Peyer's patch (tissue), 4 donors: ENCODE results near the gene SACS. TPM values are rescaled to one million over a fixed set of nuclear protein-coding genes. Genes with fewer than 3 reads are reported as not detected.

Experiments used
- DNase-seq, 3 donors: peaks; one replicate each; pipeline ENCODE4 v3.0.0-alpha.2; 2017 to 2019
- H3K27ac ChIP-seq, 4 donors: fragments of 200-600 bp; sonication (generic); one replicate each; pipeline ENCODE4 v1.5.1; 2016 to 2019
- H3K27me3 ChIP-seq, 2 donors: fragments of 200-600 bp; sonication (generic); one replicate each; pipeline ENCODE4 v1.5.1; 2019
- H3K36me3 ChIP-seq, 3 donors: fragments of 200-600 bp; sonication (generic); one replicate each; pipeline ENCODE4 v1.5.1; 2016 to 2019
- H3K4me1 ChIP-seq, 4 donors: fragments of 200-600 bp; sonication (generic); one replicate each; pipeline ENCODE4 v1.5.1; 2016 to 2019
- H3K4me3 ChIP-seq, 4 donors: fragments of 200-600 bp; sonication (generic); 1 replicate in 3 of 4; 2 replicates in 1 of 4; pipeline ENCODE4 v1.5.1; 2016 to 2019; ENCODE audit warnings: mild to moderate bottlenecking in 1 of 4
- H3K9me3 ChIP-seq, 4 donors: fragments of 200-600 bp; sonication (generic); one replicate each; pipeline ENCODE4 v1.5.1; 2016 to 2019; ENCODE audit warnings: mild to moderate bottlenecking in 1 of 4
- POLR2A ChIP-seq, 2 donors: fragments of 450-650 bp; IDR thresholded peaks; one replicate each; pipeline ENCODE4 v1.5.1; 2017; ENCODE audit warnings: antibody characterized with exemption in 2 of 2, mild to moderate bottlenecking in 2 of 2, moderate library complexity in 2 of 2
- total RNA-seq, 4 donors: library from RNA; depleted of rRNA; stranded (reverse); fragments of >200 nt; gene quantifications; one replicate each; pipeline ENCODE4 v1.1.0, GENCODE V29; 2016
- TF ChIP-seq, protein P1 (sequence below), 6 experiments: fragments of 450-650 bp in 4 of 6; fragments of 200-600 bp in 2 of 6; sonication (generic) in 1 of 6; IDR thresholded peaks; one replicate each; pipeline ENCODE4 v1.5.1; 2017 to 2019; ENCODE audit warnings: antibody characterized with exemption in 6 of 6, mild to moderate bottlenecking in 3 of 6, moderate library complexity in 1 of 6

The SACS gene
- total RNA-seq, 4 donors from 2014 or later, result 5.4 to 49.5 (median 5.9) TPM

DNA sequence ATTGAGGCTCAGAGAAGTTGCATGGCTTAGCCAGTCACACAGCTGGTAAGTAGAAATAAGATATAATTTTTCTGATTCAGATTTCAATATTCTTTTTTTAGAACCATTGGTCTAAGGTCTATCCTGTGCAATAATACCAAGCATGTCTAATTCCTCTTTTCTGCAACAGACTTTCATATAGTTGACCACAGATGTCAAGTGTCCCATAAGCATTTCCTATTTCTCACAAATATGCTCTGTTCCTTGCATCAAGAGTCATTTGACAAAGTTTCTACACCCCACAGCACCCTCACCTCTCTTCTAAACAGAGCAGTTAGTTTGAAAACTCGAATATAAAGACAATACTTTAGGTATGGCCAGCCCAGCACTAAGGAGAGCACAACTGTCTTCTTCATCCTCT lies 26.8 kb upstream of the SACS start:
- Histone ChIP-seq H3K36me3 (no peaks in the 10 kb centered on the region), H3K9me3 (no peaks in the 10 kb centered on the region), H3K27me3 (no peaks in the 10 kb centered on the region), H3K4me1 (no peaks in the 10 kb centered on the region), H3K27ac (no peak overlapping the region), H3K4me3 (no peak overlapping the region)
- no peak for DNase-seq
- TF ChIP-seq, protein P1, sequence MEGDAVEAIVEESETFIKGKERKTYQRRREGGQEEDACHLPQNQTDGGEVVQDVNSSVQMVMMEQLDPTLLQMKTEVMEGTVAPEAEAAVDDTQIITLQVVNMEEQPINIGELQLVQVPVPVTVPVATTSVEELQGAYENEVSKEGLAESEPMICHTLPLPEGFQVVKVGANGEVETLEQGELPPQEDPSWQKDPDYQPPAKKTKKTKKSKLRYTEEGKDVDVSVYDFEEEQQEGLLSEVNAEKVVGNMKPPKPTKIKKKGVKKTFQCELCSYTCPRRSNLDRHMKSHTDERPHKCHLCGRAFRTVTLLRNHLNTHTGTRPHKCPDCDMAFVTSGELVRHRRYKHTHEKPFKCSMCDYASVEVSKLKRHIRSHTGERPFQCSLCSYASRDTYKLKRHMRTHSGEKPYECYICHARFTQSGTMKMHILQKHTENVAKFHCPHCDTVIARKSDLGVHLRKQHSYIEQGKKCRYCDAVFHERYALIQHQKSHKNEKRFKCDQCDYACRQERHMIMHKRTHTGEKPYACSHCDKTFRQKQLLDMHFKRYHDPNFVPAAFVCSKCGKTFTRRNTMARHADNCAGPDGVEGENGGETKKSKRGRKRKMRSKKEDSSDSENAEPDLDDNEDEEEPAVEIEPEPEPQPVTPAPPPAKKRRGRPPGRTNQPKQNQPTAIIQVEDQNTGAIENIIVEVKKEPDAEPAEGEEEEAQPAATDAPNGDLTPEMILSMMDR (IDR thresholded peaks at IDR 0.05), result no peak
- no peak for TF ChIP-seq POLR2A (IDR thresholded peaks at IDR 0.05)

DNA sequence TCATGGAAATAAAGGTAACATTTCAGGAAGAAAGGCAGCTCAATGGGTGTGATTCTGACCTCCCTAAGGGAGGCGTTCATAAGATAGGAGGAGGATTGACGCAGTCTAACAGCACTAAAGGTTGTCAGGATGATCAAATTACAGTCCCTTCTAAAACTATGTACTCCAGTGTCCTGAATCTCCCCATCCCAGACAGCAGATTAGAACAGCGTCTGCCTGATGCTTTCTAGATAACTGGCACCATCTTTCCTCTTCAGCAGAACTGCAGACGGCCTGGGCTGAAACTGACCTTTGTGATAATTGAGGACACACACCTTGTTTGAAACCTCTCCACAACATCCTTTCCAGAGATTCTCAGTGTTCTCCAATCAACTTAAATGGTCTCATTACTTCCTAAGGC lies 25.5 kb upstream of the SACS start:
- Histone ChIP-seq H3K36me3 (no peaks in the 10 kb centered on the region), H3K4me3 (no peak overlapping the region)

DNA sequence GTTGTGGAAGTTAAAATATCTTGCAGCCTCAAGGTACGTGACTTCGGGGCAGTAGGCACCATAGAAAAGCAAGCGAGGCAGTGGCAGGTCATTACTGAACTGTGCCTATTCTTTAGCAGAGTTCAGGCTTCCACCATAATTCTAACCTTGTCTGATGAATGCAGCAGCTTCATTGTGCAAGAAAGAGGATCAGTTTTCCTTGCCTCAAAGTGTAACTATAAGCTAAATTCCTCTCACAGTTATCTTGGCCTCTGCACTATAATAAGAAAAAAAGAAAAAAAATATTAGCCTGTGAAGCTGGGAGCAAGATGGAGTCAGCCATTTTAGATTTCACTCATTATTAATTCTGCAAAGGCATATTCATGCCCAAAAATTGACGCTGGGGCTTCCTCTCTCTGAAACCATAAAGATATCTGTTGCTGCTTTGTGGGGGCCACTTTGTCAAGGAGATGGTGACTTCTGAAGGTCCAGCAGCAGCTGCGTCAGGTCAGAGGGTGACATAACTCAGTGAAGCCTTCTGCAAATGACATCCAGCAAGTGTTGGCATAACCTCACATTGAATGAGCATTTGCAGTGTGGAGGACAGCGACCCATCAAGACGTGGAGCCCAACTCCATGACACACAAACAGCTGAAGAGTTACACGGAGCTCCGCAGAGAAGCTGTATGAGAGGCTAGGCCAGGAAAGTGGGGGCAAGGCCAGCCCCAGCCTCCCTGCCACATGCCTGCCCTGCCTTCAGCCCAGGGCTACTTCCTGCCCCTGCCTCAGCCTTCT lies 23.1 kb upstream of the SACS start:
- H3K4me1 ChIP-seq, result no peaks in the 10 kb centered on the region
- no peaks in the 10 kb centered on the region for H3K9me3 ChIP-seq
- no peaks in the 10 kb centered on the region for H3K36me3 ChIP-seq
- H3K27ac ChIP-seq, result no peak overlapping the region
- TF ChIP-seq, protein P1 (IDR thresholded peaks at IDR 0.05), result no peak
- no peak for DNase-seq
- no peaks in the 10 kb centered on the region for H3K27me3 ChIP-seq
- no peak overlapping the region for H3K4me3 ChIP-seq

More for the DNA sequence above, 25.5 kb upstream of the SACS start:
- no peak for TF ChIP-seq POLR2A (IDR thresholded peaks at IDR 0.05)
- TF ChIP-seq, protein P1 (IDR thresholded peaks at IDR 0.05), result no peak
- no peaks in the 10 kb centered on the region for H3K4me1 ChIP-seq
- no peak for DNase-seq
- no peak overlapping the region for H3K27ac ChIP-seq
- no peaks in the 10 kb centered on the region for H3K27me3 ChIP-seq
- no peaks in the 10 kb centered on the region for H3K9me3 ChIP-seq

DNA sequence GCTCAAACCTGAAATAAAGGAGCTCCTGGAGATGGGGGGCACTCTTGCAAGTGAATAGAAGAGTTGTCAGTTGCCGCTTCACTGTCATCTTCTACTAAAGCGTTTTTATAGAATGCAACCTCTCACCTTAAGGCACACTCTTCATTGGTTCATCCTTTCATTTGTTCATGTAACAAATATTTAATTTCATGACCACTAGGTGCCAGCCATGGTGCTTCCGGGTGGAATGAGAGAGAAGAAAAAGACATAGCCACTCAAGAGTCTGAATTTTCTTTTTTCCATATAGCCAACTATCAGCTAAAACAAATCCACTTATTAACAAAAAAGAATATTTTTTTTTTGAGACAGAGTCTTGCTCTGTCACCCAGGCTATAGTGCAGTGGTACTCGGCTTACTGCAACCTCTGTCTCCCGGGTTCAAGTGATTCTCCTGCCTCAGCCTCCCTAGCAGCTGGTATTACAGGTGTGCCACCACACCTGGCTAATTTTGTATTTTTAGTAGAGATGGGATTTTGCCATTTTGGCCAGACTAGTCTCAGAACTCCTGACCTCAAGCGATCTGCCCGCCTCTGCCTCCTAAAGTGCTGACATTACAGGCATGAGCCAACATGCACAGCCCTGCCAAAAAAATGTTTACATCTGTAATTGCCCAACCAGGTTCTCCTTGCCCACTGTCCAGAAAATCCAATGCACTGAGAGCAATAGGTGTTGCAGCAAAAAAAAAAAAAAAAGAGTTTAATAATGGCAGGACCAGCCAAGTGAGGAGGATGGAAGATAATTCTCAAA lies 22.1 kb upstream of the SACS start:
- Histone ChIP-seq H3K27ac (no peak overlapping the region), H3K4me3 (no peak overlapping the region), H3K4me1 (no peaks in the 10 kb centered on the region), H3K27me3 (no peaks in the 10 kb centered on the region), H3K9me3 (no peaks in the 10 kb centered on the region), H3K36me3 (no peaks in the 10 kb centered on the region)
- DNase-seq, result no peak
- TF ChIP-seq, protein P1 (IDR thresholded peaks at IDR 0.05), result no peak
- no peak for TF ChIP-seq POLR2A (IDR thresholded peaks at IDR 0.05)

DNA sequence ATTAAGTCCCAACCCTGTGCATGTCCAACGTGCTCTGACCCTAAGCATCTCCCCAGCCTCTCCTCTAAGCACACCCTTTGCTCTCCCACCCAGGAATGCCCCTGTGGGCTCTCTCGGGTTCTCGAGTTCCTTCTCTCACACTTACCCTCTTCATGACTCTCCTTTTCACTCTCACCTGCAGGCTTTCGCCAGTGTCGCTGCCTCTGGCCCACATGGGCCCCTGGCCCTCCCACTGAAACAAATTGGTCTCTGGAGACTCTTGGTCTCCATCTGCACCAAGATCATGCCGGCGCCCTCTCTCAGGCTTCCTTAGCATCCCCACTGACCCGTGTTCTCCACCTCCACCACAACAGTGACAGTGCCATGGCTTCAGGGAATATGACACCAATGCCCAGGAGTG lies 19.6 kb upstream of the SACS start:
- Histone ChIP-seq H3K4me1 (no peaks in the 10 kb centered on the region), H3K27ac (no peak overlapping the region), H3K36me3 (no peaks in the 10 kb centered on the region), H3K9me3 (no peaks in the 10 kb centered on the region), H3K27me3 (no peaks in the 10 kb centered on the region), H3K4me3 (no peak overlapping the region)
- DNase-seq, result no peak
- no peak for TF ChIP-seq POLR2A (IDR thresholded peaks at IDR 0.05)
- TF ChIP-seq, protein P1 (IDR thresholded peaks at IDR 0.05), result no peak
